ENCODE results near the gene LEF1. TPM values are rescaled to one million over a fixed set of nuclear protein-coding genes. Genes with fewer than 3 reads are reported as not detected.

LEF1 gene
- total RNA-seq, 1 donor from 2014 or later: 19.4 TPM

GRCh38 chr4:108213723-108214122, 45.0 kb upstream of the LEF1 start:
- H3K27ac Mint-ChIP-seq: peak overlapping the region; percentile 85

GRCh38 chr4:108213308-108213707, 44.6 kb upstream of the LEF1 start:
- peak overlapping the region; percentile 64 for H3K27ac Mint-ChIP-seq
- H3K36me3 ChIP-seq: no peaks in the 10 kb centered on the region
- peaks cover 31% of the 10 kb centered on the region for H3K4me1 Mint-ChIP-seq
- no peaks in the 10 kb centered on the region for H3K36me3 Mint-ChIP-seq
- H3K27me3 ChIP-seq: no peaks in the 10 kb centered on the region
- H3K27me3 Mint-ChIP-seq (ENCODE audit: insufficient read depth, low read depth): no peaks in the 10 kb centered on the region
- no peak overlapping the region for H2AFZ ChIP-seq (replicated peaks)
- H3K9ac ChIP-seq: no peak overlapping the region
- H3K4me3 Mint-ChIP-seq: no peak overlapping the region
- no peaks in the 10 kb centered on the region for H3K9me3 Mint-ChIP-seq
- peak; percentile 51 for DNase-seq (ENCODE audit: low spot score)
- H3K79me2 ChIP-seq (ENCODE audit: low read depth): no peaks in the 10 kb centered on the region
- H3K27ac ChIP-seq: no peak overlapping the region
- no peaks in the 10 kb centered on the region for H3K9me3 ChIP-seq (ENCODE audit: low read depth)
- peak overlapping the region; percentile 49 for H3K4me2 ChIP-seq
- H3K4me1 ChIP-seq: peaks cover 25% of the 10 kb centered on the region
- H4K20me1 ChIP-seq (ENCODE audit: low read depth): no peaks in the 10 kb centered on the region
- no peak overlapping the region for H3K4me3 ChIP-seq
- no peaks in the 10 kb centered on the region for H3F3A ChIP-seq (ENCODE audit: low read depth)
- TF ChIP-seq EZH2phosphoT487 (IDR thresholded peaks at IDR 0.05): no peak
- TF ChIP-seq CTCF (IDR thresholded peaks at IDR 0.05): no peak
- TF ChIP-seq EZH2 (IDR thresholded peaks at IDR 0.05): no peak

More at GRCh38 chr4:108213723-108214122, 45.0 kb upstream of the LEF1 start:
- Histone ChIP-seq H3K9ac (no peak overlapping the region), H3K4me3 (no peak overlapping the region), H3K9me3 (ENCODE audit: low read depth) (no peaks in the 10 kb centered on the region), H3K27ac (no peak overlapping the region), H3K79me2 (ENCODE audit: low read depth) (no peaks in the 10 kb centered on the region), H3F3A (ENCODE audit: low read depth) (no peaks in the 10 kb centered on the region), H2AFZ (replicated peaks) (no peak overlapping the region), H4K20me1 (ENCODE audit: low read depth) (no peaks in the 10 kb centered on the region), H3K36me3 (no peaks in the 10 kb centered on the region), H3K27me3 (no peaks in the 10 kb centered on the region), H3K4me2 (peak overlapping the region; percentile 49), H3K4me1 (peaks cover 25% of the 10 kb centered on the region)
- TF ChIP-seq CTCF (IDR thresholded peaks at IDR 0.05): no peak
- TF ChIP-seq EZH2phosphoT487 (IDR thresholded peaks at IDR 0.05): no peak
- no peak for TF ChIP-seq EZH2 (IDR thresholded peaks at IDR 0.05)
- no peak for DNase-seq (ENCODE audit: low spot score)
- no peaks in the 10 kb centered on the region for H3K36me3 Mint-ChIP-seq
- no peaks in the 10 kb centered on the region for H3K27me3 Mint-ChIP-seq (ENCODE audit: insufficient read depth, low read depth)
- H3K4me1 Mint-ChIP-seq: peaks cover 31% of the 10 kb centered on the region
- no peaks in the 10 kb centered on the region for H3K9me3 Mint-ChIP-seq
- no peak overlapping the region for H3K4me3 Mint-ChIP-seq

- Histone ChIP-seq H3K4me2 (no peak overlapping the region), H3K4me3 (no peak overlapping the region), H3K4me1 (peaks cover 25% of the 10 kb centered on the region), H4K20me1 (ENCODE audit: low read depth) (no peaks in the 10 kb centered on the region), H3K36me3 (no peaks in the 10 kb centered on the region), H3K79me2 (ENCODE audit: low read depth) (no peaks in the 10 kb centered on the region), H3K27me3 (no peaks in the 10 kb centered on the region), H3K9me3 (ENCODE audit: low read depth) (no peaks in the 10 kb centered on the region), H3K27ac (no peak overlapping the region), H2AFZ (replicated peaks) (no peak overlapping the region), H3K9ac (no peak overlapping the region), H3F3A (ENCODE audit: low read depth) (no peaks in the 10 kb centered on the region)
- Mint-ChIP-seq H3K4me3 (no peak overlapping the region), H3K4me1 (peaks cover 31% of the 10 kb centered on the region), H3K27me3 (ENCODE audit: insufficient read depth, low read depth) (no peaks in the 10 kb centered on the region), H3K36me3 (no peaks in the 10 kb centered on the region), H3K9me3 (no peaks in the 10 kb centered on the region), H3K27ac (no peak overlapping the region)
- TF ChIP-seq CTCF (IDR thresholded peaks at IDR 0.05) (no peak), EZH2phosphoT487 (IDR thresholded peaks at IDR 0.05) (no peak), EZH2 (IDR thresholded peaks at IDR 0.05) (no peak)
- no peak for DNase-seq (ENCODE audit: low spot score)
Measured at GRCh38 chr4:108210989-108211835, 42.5 kb upstream of the LEF1 start.

Measured in neural progenitor cell (in vitro differentiated cells).